OCI-LY3 (cell line): ENCODE measurements around the gene LIN7B.
A peak's percentile ranks its signal among the peaks of the same experiment; 100 is the strongest.

ENCODE experiments used
- H2AFZ ChIP-seq: fragments of 200-600, 300-600 bp; shearing (Covaris generic); 2 replicates; pipeline ENCODE4 v1.6.0; 2014; ENCODE audit warnings: antibody characterized with exemption, low read depth, low read length
- H3K27ac ChIP-seq: fragments of 200-600, 300-600 bp; sonication (generic); 2 replicates; pipeline ENCODE4 v1.5.1; 2014; ENCODE audit warnings: mild to moderate bottlenecking, low read length, moderate library complexity, mixed read lengths
- H3K27me3 ChIP-seq: fragments of 200-600, 300-600 bp; sonication (generic); 2 replicates; pipeline ENCODE4 v1.6.1; 2014; ENCODE audit warnings: low read depth, low read length, mixed read lengths
- H3K36me3 ChIP-seq: fragments of 200-600, 300-600 bp; sonication (generic); replicated peaks from 2 replicates; pipeline ENCODE3; 2014; ENCODE audit warnings: low read depth, low read length, mixed read lengths
- H3K4me1 ChIP-seq: fragments of 300-600, 200-600 bp; sonication (generic); 2 replicates; pipeline ENCODE4 v1.6.1; 2014; ENCODE audit warnings: low read length, mixed read lengths
- H3K4me2 ChIP-seq: fragments of 200-600, 300-600 bp; sonication (generic); 2 replicates; pipeline ENCODE4 v1.6.1; 2014; ENCODE audit warnings: low read length, mixed read lengths
- H3K4me3 ChIP-seq: fragments of 300-600, 200-600 bp; sonication (generic); 2 replicates; pipeline ENCODE4 v1.5.1; 2014; ENCODE audit warnings: antibody characterized with exemption, mild to moderate bottlenecking, low read length, moderate library complexity
- H3K79me2 ChIP-seq: fragments of 300-600, 200-600 bp; shearing (Covaris generic); 2 replicates; pipeline ENCODE4 v1.6.1; 2014; ENCODE audit warnings: mild to moderate bottlenecking, low read length, mixed read lengths
- H3K9ac ChIP-seq: fragments of 300-600, 200-600 bp; shearing (Covaris generic); 2 replicates; pipeline ENCODE4 v1.6.0; 2014; ENCODE audit warnings: mild to moderate bottlenecking, low read length, moderate library complexity
- H3K9me3 ChIP-seq: fragments of 200-600, 300-600 bp; shearing (Covaris generic); 2 replicates; pipeline ENCODE4 v1.6.1; 2014; ENCODE audit warnings: low read length, mixed read lengths; ENCODE audit not compliant: insufficient read depth
- H4K20me1 ChIP-seq: fragments of 200-600, 300-600 bp; sonication (generic); 2 replicates; pipeline ENCODE4 v1.6.1; 2016; ENCODE audit warnings: low read length, mixed read lengths; ENCODE audit not compliant: insufficient read depth
- CTCF ChIP-seq: fragments of 200-600, 300-600 bp; sonication (generic); IDR thresholded peaks from 2 replicates; pipeline ENCODE4 v1.5.1; 2014; ENCODE audit warnings: antibody characterized with exemption, low read length, low read depth
- EZH2phosphoT487 ChIP-seq: fragments of 200-600 bp; shearing (Covaris generic); IDR thresholded peaks from 2 replicates; pipeline ENCODE4 v1.6.1; 2018; ENCODE audit warnings: antibody characterized with exemption, mixed run types, low read depth

LIN7B gene

GRCh38 chr19:49127674-49128544, 13.7 kb downstream of the LIN7B start:
- Histone ChIP-seq H3K27ac (no peak overlapping the region), H3K36me3 (peaks cover 11% of the 10 kb centered on the region), H3K4me3 (peak overlapping the region; percentile 66), H4K20me1 (0 out of 2 replicates have a peak, but pooled peaks cover 5% of the 10 kb centered on the region), H3K79me2 (no peaks in the 10 kb centered on the region), H3K27me3 (no peaks in the 10 kb centered on the region), H3K4me1 (no peaks in the 10 kb centered on the region), H3K9ac (no peak overlapping the region), H3K4me2 (peak overlapping the region; percentile 59), H3K9me3 (no peaks in the 10 kb centered on the region), H2AFZ (no peak overlapping the region)
- TF ChIP-seq CTCF: no peak
- no peak for TF ChIP-seq EZH2phosphoT487

GRCh38 chr19:49128545-49129237, 14.5 kb downstream of the LIN7B start:
- H3K4me2 ChIP-seq: peak overlapping the region; percentile 59; the same call in 1 of the 2 replicates
- no peaks in the 10 kb centered on the region for H3K4me1 ChIP-seq
- no peaks in the 10 kb centered on the region for H3K9me3 ChIP-seq
- TF ChIP-seq EZH2phosphoT487 (no peak), CTCF (no peak)
- H3K9ac ChIP-seq: no peak overlapping the region
- peak overlapping the region; percentile 66; the same call in 1 of the 2 replicates for H3K4me3 ChIP-seq
- H3K79me2 ChIP-seq: no peaks in the 10 kb centered on the region
- no peaks in the 10 kb centered on the region for H3K27me3 ChIP-seq
- peaks cover 19% of the 10 kb centered on the region for H3K36me3 ChIP-seq
- 0 out of 2 replicates have a peak, but pooled peaks cover 5% of the 10 kb centered on the region for H4K20me1 ChIP-seq
- no peak overlapping the region for H2AFZ ChIP-seq
- no peak overlapping the region for H3K27ac ChIP-seq

- no peak overlapping the region for H3K9ac ChIP-seq
- no peaks in the 10 kb centered on the region for H3K27me3 ChIP-seq
- H3K9me3 ChIP-seq: no peaks in the 10 kb centered on the region
- no peak for TF ChIP-seq EZH2phosphoT487
- no peak for TF ChIP-seq CTCF
- 0 out of 2 replicates have a peak, but pooled peaks cover 5% of the 10 kb centered on the region for H4K20me1 ChIP-seq
- H3K4me3 ChIP-seq: no peak overlapping the region
- no peak overlapping the region for H2AFZ ChIP-seq
- no peaks in the 10 kb centered on the region for H3K79me2 ChIP-seq
- H3K4me1 ChIP-seq: no peaks in the 10 kb centered on the region
- no peak overlapping the region for H3K4me2 ChIP-seq
- H3K27ac ChIP-seq: no peak overlapping the region
- peaks cover 24% of the 10 kb centered on the region for H3K36me3 ChIP-seq
Measured at GRCh38 chr19:49129238-49129583, 15.0 kb downstream of the LIN7B start.

GRCh38 chr19:49130325-49130724, 16.2 kb downstream of the LIN7B start:
- no peak overlapping the region for H3K9ac ChIP-seq
- TF ChIP-seq EZH2phosphoT487 (no peak), CTCF (no peak)

More at GRCh38 chr19:49130325-49130724, 16.2 kb downstream of the LIN7B start:
- Histone ChIP-seq H2AFZ (no peak overlapping the region), H3K4me2 (no peak overlapping the region), H3K4me3 (no peak overlapping the region), H3K36me3 (peaks cover 29% of the 10 kb centered on the region), H3K4me1 (no peaks in the 10 kb centered on the region), H3K9me3 (no peaks in the 10 kb centered on the region), H3K27me3 (no peaks in the 10 kb centered on the region), H3K27ac (no peak overlapping the region), H3K79me2 (no peaks in the 10 kb centered on the region), H4K20me1 (0 out of 2 replicates have a peak, but pooled peaks cover 5% of the 10 kb centered on the region)
